CD4-positive, alpha-beta T cell treated with Interleukin-15 for 4 hours (primary cell): ENCODE measurements around the gene FCHSD2.
"Not testable (repeated sequence)": the region's sequence is repeated elsewhere in the genome, so short reads cannot be mapped to it uniquely, and the experiment has no call there.

Experiments used
- DNase-seq: peaks from one replicate; pipeline ENCODE4 v3.0.0-alpha.2; 2020; ENCODE audit warnings: low spot score

FCHSD2 gene

DNA sequence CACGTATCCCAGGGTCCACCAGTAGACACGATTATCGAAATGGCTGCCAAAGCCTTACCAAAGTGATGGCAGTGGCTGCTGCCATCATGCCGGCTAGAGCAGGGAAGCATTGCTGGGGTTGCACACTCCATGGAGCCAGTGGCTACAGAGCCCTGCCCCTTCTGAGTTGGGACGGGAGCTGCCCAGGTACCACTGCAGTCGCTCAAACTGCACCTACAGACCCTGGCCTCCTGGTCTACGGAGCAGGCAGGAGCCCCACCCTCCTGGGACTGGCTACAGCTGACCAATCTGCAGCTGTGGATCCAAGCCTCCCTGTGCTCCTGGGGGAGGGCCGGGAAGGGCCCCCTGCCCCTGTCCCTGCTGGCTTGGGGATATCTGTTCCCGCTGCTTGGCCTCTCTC is 216.5 kb downstream of the FCHSD2 start:
- DNase-seq: no peak

DNA sequence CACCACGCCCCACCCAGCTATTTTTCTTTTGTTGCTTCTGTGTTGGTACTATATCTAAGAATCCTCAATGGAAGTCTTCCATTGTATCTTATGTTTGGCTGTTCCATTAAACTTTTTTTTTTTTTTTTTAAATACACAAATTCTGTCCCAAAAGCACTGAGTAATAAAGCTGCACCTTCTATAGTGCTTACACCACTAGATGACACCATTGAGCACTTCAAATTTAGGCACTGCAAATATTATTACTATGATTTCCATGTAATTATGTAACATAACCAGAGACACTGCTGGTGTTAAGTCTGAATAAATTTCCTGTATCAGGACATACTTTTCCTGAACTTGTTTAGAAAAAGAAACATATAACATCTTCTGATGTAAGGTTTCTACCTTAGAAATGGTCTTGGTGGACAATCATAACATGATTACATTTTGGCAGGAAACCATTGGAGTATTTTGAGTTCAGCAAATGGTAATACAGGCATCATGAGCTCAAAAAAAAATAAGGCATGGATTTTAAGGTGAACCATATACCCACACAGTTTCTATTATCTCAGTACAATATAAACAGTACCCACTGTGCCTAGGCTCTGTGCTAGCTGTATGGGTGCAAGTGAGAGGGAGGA is 217.4 kb downstream of the FCHSD2 start:
- peak; percentile 27 for DNase-seq

DNA sequence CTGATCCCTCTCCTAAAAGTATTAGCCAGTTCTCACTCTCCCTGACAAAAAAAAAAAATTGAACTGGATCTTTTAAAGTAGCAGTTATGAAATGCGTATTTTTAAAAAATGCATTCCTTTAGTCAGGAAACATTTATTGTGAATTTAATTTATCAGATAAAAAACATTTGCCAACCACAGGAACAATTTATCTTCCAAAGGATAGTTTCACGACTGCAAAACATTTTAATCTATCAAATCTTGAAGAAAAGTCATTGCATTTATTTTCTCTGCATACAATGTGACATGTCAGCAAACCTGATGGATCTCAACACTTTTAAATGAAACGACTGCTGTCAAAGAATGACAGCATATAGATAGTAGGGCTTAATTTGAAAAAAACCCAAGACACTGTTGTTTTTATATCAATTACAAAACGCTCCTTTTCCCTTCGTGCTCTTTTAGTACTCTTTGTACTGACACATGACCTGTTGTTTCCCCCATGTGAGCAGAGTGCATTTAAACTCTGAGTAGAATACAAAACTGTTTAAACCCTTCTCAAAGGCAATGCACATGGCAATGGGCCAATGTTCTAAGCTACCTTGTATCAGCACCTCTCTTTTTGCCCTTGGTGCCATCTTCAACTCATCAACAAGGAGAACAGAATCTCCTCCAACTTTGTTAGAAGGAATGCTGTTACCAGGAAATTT is 220.9 kb downstream of the FCHSD2 start:
- DNase-seq: no peak

DNA sequence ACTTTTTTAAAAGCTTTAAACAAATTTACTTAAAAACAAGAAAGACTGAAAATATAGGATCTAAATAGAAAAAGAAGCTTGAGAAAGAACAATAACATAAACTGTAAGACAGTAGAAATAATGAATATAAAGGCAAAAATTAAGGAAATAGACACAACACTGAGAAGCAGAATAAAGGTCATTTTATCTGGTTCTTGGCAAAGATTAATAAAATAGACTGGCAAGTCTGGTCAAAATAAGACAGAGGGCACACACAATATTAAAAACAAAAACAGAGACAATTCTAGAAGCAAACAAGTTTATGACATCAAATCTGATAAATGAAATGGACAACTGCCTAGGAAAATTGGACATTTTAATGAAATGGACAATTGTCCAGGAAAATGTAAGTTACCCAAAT is 222.1 kb downstream of the FCHSD2 start:
- no peak for DNase-seq

DNA sequence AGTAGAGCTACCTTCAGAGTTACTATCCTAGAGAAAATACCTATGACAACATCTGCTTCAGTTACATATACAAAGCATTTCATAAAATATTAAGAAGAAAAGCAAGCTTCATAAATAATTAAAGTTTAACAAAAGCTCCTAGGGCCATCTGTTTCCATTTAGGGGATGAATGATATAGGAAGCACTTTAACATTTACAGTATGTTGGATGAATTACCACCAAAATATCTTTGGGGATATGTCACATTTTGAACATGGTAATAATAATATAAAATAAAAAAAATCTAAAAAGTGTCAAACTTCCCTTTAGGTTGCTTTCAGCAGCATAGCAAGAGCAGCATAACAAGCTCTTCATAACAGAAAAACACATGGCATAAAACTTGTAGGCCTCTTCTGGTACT is 223.3 kb downstream of the FCHSD2 start:
- DNase-seq: no peak

DNA sequence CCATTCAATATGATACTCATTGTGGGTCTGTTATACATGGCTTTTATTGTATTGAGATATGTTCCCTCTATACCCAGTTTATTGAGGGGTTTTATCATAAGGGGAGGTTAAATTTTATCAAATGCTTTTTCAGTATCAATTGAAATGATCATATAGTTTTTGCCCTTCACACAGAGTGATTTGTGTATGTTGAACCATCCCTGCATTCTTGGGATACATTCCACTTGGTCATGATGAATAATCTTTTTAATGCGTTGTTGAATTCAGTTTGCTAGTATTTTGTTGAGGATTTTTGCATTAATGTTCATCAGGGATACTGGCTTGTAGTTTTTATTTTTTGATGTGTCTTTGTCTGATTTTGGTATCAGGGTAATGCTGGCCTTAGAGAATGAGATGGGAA is 229.9 kb downstream of the FCHSD2 start:
- no peak for DNase-seq

DNA sequence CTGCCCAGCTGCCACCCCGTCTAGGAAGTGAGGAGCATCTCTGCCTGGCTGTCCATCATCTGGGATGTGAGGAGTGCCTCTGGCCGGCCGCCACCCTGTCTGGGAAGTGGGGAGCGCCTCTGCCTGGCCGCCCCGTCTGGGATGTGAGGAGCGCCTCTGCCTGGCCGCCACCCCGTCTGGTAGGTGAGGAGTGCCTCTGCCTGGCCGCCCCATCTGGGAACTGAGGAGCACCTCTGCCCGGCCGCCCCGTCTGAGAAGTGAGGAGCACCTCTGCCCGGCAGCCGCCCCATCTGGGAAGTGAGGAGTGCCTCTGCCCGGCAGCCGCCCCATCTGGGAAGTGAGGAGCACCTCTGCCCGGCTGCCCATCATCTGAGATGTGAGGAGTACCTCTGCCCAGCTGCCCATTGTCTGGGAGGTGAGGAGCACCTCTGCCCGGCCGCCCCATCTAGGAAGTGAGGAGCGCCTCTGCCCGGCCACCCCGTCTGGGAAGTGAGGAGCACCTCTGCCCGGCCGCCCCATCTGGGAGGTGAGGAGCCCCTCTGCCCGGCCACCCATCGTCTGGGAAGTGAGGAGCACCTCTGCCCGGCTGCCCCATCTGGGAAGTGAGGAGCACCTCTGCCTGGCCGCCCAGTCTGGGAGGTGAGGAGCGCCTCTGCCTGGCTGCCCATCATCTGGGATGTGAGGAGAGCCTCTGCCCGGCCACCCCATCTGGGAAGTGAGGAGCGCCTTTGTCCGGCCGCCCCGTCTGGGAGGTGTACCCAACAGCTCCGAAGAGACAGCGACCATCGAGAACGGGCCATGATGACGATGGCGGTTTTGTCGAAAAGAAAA is 232.3 kb downstream of the FCHSD2 start:
- DNase-seq: not testable (repeated sequence)

DNA sequence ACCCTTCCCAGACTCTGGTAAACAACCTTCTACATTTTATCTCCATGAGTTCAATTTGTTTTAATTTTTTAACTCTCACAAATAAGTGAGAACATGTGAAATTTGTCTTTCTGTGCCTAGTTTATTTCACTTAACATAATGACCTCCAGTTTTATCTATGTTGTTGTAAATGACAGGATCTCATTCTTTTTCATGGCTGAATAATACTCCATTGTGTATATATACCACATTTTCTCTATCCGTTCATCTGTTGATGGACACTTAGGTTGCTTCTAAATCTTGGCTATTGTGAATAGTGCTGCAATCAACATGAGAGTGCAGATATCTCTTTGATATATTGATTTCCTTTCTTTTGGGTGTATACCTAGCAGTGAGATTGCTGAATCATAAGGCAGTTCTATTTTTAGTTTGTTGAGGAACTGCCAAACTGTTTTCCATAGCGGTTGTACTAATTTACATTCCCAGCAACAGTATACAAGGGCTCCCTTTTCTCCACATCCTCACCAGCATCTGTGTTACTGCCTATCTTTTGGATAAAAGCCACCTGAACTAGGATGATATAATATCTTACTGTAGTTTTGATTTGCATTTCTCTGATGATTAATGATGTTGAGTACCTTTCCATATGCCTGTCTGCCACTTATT is 234.0 kb downstream of the FCHSD2 start:
- no peak for DNase-seq

DNA sequence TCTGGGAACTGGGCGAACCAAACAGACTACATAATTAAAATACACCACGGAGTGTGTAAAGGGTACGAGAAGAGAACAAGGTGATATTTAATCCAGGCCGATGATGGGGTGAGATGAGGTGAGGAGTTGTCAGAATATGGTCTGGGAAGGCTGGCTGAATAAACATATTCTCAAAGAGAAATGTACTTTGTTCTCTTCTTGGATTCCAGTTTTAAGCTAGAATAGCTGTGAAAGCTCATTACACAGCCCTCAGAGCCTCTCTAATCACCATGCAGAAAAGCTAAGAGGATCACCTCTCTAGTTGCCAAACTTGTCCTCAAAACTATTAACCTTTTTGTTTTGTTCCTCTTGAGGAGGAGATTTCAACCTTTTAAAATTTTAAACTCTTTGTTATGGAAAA is 238.1 kb downstream of the FCHSD2 start:
- no peak for DNase-seq

DNA sequence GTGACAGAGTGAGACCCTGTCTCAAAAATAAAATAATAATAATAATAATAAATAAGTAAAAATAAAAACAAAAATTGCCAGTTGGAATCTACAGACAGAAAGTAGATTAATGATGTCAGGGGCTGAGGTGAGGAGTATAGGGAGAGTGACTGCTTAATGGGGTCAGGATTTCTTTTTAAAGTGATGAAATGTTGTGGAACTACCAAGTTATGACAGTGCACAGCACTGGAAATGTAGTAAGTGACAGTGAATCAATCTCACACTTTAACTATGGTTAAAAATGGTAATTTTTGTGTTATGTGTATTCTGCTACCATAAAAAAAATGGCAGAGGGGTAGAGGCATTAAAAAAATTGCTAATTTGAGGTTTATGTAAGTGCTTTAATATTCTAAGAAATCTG is 240.7 kb downstream of the FCHSD2 start:
- DNase-seq: no peak

DNA sequence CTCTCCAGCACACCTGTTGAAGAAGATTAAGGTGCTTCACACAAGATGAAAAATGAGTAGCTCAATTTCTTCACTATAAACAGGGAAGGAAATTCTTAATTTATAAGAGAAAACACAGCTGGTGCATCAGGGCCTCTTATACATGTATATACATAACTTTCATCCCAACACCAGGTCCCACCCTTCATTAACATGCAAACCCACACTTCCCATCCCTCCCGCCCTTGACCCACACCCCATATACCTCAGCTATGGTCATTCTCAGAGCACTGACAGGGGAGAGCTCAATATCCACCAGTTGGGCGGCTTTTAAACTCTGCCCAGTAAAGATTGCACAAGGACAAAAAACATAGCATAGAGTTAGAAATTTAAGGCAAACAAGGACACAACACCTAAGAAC is 242.1 kb downstream of the FCHSD2 start:
- no peak for DNase-seq

DNA sequence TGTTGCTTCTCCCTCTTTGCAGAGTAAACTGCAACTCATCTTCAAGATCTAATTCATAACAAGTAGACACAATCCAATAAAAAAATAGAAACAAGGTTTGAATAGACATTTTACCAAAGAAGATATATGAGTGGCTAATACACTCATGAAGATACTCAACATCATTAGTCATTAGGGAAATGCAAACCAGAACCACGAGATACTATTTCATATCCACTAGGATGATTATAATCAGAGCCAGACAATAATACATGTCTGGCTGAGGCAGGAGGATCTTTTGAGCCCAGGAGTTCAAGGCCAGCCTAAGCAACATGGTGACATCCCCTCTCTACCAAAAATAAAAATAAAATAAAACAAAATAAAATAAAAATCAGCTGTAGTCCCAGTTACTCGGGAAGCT is 242.9 kb downstream of the FCHSD2 start:
- DNase-seq: no peak

DNA sequence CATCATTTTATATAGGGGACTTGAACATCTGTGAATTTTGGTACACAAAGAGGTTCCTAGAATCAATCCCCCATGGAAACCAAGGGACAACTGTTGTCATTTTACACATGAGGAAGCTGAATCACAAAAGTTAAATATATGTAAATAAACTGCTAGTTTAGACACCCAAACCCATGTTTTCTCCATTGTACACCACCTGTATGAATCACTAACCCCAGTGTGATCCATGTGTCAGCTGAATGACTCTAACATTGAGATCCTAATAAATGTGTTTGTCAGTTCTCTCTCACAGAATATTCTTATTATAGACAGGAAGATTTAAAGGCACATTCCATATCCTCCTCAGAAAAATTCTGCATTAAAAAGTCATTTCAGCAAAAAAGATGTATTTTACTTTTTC is 244.6 kb downstream of the FCHSD2 start:
- no peak for DNase-seq

DNA sequence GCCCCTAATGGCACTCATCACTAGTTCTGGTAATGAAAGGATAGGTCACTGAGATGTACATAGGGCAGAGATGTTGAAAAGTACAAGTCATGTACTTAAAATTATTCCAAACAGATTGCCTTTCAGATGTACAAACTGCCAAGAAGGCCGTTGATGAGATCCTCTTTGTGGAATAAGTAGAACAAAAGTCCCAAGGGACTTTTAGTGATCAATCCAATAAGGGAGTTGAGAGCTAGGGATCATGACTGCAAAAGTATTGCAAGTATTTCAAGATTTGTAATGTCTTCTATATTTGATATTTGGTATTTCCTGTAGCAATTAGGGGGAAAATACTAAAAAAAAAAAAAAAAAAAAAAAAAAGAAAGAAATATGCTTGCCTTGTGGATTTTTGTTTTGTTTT is 245.7 kb downstream of the FCHSD2 start:
- no peak for DNase-seq

DNA sequence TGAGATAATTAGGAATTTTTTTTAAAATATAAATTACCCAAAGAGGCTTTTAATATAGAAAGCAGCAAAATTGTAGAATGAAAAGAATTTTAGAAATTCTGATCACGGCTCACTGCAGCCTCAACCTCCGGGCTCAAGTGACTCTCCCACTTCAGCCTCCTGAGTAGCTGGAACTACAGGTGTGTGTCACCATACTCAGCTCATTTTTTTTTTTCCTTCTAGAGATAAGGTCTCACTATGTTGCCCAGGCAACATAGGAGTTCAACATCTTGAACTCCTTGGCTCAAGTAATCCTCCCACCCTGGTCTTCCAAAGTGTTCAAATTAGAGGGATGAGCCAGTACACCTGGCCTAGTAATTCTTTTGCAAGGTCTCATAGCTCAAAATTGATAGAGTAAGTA is 251.2 kb downstream of the FCHSD2 start:
- no peak for DNase-seq

DNA sequence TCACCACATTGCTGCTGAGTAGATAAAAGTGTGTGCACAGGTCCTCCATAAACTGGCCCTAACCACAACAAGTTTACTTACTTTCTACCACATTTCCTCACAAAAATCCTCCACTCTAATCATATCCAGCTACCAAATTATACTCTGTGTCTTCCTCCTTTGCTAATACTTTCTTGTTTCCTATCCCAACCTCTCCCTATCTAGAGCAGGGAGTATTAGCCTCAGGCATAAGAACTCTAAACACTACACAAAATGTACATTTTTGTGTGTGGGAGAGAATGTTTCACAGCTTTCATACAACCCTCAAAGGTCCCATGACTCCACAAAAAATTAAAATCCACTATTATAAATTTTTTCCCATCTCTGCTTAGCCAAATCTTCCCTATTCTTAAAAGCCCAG is 255.5 kb downstream of the FCHSD2 start:
- no peak for DNase-seq

DNA sequence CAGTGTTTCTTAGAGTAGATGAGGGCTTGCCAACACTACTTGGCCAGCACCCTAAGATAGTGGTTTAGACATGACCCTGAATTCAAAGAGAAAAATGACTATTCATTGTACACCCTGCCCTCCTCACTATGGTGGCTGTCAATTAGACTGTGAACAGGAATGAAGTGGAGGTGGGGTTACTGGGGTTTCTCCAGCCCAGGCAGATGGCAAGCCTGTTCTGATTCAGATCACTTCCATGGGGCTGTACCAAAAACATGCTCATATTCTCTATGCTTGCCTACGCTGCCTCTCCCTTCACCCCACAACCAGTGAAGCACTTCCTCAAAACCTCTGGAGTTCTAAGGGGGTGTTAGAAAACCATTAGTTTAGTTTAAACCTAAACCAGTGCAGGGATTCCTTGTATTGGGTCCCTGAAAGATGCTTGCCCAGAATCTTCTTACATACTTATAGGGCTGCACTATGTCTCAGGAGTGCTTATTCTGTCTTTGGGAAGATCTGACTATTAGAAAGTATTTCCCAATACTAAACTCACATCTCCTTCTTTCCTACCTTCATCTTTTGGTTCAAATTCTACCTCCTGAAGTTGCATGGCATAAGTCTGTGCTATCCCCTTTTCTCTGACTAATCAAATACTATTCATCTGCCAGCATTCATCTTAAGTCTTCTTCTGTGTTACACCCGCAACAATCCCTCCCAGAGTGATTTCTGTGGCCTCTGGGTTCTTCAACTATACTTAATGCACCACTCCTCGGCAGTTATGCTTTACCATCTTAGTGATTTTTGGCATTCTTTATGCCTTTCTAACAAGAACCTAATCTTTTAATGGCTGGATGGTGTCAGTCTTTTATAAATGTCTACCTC is 256.1 kb downstream of the FCHSD2 start:
- no peak for DNase-seq

DNA sequence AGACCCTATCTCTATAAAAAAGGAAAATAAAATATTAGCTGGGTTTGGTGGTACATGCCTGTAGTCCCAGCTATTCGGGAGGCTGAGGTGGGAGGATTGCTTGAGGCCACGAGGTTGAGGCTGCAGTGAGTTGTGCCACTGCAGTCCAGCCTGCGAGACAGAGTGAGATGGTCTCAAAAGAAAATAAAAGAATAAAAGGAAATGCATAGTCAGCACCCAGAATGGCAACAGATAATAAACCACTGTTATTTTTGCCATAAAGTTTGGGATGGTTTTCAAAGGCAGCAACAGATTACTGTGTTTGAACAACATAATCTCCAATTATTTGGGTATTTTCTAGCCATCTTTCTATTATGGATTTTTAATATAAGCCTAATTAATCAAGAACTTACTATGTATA is 266.0 kb downstream of the FCHSD2 start:
- no peak for DNase-seq

DNA sequence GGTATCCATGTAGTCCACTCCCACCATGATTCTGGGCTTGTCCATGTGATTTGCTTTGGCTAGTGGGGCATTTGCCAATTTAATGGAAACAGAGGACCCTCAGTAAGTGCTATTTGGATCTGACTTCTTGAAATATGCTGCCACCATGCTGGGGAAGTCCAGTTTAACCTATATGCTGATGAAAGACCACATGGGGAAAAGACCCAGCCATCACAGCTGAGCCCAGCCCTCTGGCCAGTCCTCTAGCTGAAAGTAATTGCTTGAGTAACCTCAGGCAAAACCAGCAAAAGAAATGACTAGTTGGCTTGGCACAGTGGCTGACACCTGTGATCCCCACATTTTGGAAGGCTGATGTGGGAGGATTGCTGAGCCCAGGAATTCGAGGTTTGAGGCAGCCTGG is 266.4 kb downstream of the FCHSD2 start:
- DNase-seq: no peak

DNA sequence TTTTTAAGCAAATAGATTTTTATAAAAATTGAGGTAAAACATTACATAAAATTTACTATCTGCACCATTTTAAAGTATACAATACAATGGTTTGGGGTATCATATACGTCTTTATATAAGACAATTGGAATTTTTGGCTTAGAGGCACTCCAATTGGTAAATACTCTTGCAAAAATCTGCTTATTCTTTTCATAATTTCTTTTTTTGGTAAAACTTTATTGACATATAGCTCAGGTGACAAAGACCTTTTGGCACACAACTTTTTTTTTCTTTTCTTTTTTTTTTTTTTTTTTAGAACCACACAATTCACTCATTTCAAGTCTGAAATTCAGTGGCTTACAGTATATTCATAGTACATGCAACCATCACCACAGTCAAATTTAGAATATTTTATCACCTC is 270.1 kb downstream of the FCHSD2 start:
- DNase-seq: no peak

DNA sequence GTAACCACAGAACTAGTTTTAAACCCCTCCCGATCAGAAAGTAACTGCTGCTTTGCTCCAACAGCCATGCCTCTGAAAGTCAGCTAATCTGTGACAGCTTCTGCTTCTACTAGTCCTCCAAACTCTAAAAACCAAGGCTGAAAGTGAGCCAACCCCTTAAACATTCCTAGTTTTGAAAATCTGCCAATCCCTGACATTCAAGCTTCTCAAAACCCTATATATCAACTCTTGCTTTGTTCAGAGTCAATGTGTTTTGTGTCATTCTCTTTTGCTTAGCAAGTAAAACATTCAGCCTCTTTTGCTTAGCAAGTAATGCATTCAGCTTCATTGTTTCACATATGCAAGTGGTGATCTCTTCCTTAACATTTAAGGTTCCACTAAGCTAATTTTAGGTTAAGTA is 271.0 kb downstream of the FCHSD2 start:
- no peak for DNase-seq

DNA sequence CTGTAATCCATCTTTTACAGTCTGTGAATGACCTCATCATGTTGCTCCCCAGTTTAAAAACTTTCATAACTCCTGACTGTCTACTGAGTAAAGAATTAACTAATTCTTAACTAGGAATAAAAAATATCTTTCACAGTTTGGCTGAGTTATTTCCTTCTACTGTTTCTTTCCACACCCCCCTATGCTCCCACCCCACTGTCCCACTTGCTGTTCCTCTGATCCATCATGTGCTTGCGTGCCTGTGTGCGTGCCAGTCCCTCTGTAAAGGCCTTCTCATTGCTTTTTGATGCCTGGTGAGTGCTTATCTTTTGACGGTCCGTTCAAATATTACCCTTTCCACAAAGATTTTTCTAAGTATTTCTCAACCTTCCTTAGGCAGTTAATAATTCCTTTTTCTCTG is 272.3 kb downstream of the FCHSD2 start:
- DNase-seq: no peak
